Skeletal muscle tissue (tissue), 4 donors: ENCODE data around the gene FBRSL1. TPM values are rescaled to one million over a fixed set of nuclear protein-coding genes. Genes with fewer than 3 reads are reported as not detected.

Experiments used
- H3K27ac ChIP-seq: one replicate; pipeline ENCODE4 v1.7.0; 2013; ENCODE audit warnings: mild to moderate bottlenecking, low read depth, low read length, inconsistent platforms
- H3K27me3 ChIP-seq, 3 donors: one replicate each; pipeline ENCODE4 v1.7.0; 2013; ENCODE audit warnings: low read length in 3 of 3; ENCODE audit not compliant: control insufficient read depth in 3 of 3, insufficient read depth in 3 of 3
- H3K36me3 ChIP-seq, 3 donors: one replicate each; pipeline ENCODE4 v1.7.0; 2013; ENCODE audit warnings: low read length in 3 of 3; ENCODE audit not compliant: control insufficient read depth in 3 of 3, insufficient read depth in 3 of 3
- H3K4me1 ChIP-seq, 3 donors: one replicate each; pipeline ENCODE4 v1.7.0; 2013; ENCODE audit warnings: low read length in 3 of 3, mild to moderate bottlenecking in 3 of 3; ENCODE audit not compliant: control insufficient read depth in 3 of 3, insufficient read depth in 3 of 3
- H3K4me3 ChIP-seq, 3 donors: one replicate each; pipeline ENCODE4 v1.7.0; 2013; ENCODE audit warnings: low read length in 3 of 3
- H3K9ac ChIP-seq, 3 donors: one replicate each; pipeline ENCODE4 v1.7.0; 2013; ENCODE audit warnings: low read length in 3 of 3, mild to moderate bottlenecking in 3 of 3, moderate library complexity in 2 of 3, low read depth in 1 of 3
- H3K9me3 ChIP-seq, 3 donors: one replicate each; pipeline ENCODE4 v1.7.0; 2013; ENCODE audit warnings: low read length in 3 of 3; ENCODE audit not compliant: control insufficient read depth in 3 of 3
- total RNA-seq: library from RNA; depleted of rRNA; stranded (reverse); fragments of >200 nt; gene quantifications from one replicate; pipeline ENCODE4 v1.2.3, GENCODE V29; 2014
- donor health status: Osteomylitis.

The FBRSL1 gene
- total RNA-seq, 1 donor from 2014 or later: 6.8 TPM

DNA sequence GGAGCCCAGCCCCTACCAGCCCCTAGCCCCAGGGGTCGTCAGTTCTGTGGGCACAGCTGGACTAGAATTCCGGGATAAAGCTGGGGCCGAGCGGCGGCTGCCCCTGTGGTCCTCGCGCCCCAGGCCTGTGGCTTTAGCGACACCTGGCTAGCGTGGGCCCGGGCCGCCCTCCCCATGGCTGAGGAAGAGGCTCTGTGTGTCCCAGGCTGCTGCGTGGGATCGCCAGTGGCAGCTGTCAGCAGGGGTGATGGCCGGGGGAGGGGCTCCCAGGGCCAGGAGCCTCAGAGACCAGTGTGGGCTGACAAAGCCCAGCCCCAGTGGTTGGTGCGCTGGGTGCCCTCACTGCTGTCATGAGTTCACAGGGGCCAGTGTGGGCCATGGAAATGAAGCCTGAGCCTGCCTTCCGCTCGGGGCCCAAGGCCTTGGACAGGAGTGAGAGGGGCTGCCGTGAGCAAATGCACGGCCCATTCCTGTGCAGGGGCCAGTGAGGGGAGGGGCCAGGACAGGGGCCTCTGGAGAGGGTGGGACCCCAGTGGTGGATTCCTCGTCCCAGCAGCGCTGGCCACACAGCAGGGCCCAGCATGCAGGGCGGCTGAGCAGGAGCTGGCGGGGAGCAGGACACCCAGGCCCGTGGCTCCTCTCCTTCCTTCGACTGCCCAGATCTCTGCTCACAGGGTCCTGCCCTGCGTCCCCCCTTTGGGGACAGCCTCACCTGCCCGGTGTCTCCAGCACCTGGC is 11.4 kb downstream of the FBRSL1 start:
- peaks cover 57 to 91% (median 91%) of the 10 kb centered on the region in 3 donors for H3K4me1 ChIP-seq
- H3K36me3 ChIP-seq: no peaks in the 10 kb centered on the region
- H3K9me3 ChIP-seq: no peaks in the 10 kb centered on the region
- no peaks in the 10 kb centered on the region for H3K27me3 ChIP-seq
- H3K9ac ChIP-seq: peak overlapping the region in 2 of 3 donors; percentile 20 to 33
- H3K27ac ChIP-seq: no peak overlapping the region
- H3K4me3 ChIP-seq: no peak overlapping the region

DNA sequence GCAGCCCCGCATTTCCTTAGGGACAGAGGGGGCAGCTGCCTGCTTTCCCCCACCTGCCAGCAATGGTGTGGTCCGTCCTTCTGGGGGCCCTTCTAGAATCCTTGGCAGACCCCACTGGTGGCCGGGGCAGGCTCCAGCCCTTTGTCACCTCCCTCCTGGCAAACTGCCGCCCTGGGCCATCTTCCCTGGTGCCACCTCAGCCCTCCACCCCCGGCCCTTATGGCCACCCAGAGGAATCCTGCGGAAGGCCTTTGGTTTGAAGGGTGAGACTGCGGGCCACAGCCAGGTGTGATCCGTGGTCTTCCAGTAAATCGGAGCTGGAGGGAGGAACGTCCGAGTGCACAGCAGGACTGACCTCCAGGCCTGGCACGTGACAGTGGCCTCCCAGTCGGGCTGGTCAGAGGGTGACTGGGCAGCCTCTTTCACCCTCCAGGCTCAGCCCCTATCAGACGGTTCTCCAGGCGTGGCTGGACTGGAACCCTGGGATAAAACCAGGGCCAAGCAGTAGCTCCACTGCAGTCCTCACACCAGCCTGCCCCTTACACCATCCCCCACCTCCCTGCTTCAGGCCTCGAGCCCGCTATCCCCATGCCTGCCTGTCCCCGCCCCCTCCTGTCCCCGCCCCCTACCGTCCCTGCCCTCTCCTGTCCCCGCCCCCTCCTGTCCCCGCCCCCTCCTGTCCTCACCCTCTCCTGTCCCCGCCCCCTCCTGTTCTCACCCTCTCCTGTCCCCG is 12.4 kb downstream of the FBRSL1 start:
- Histone ChIP-seq H3K27ac (no peak overlapping the region), H3K27me3 (no peaks in the 10 kb centered on the region), H3K36me3 (no peaks in the 10 kb centered on the region), H3K9me3 (no peaks in the 10 kb centered on the region), H3K4me3 (no peak overlapping the region), H3K4me1 (peaks cover 59 to 93% (median 91%) of the 10 kb centered on the region in 3 donors), H3K9ac (no peak overlapping the region)

DNA sequence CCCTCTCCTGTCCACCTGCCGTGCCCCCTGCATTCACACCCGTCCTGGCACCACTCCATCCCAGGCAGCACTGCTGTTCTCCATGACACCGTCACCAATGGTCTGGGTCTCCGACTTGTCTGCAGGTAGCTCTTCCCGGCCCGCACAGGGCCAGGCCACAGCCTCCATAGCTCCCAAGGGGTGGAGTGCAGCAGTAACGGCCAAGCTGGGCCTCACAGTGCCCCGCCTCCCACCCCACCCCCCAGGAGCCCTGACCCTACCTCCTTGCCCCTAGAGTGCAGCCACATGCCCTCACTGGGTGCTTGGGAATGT is 12.9 kb downstream of the FBRSL1 start:
- H3K27ac ChIP-seq: no peak overlapping the region
- H3K36me3 ChIP-seq: no peaks in the 10 kb centered on the region
- peak overlapping the region in 1 of 3 donors; percentile 62 for H3K9ac ChIP-seq
- H3K4me3 ChIP-seq: no peak overlapping the region
- no peaks in the 10 kb centered on the region for H3K27me3 ChIP-seq
- H3K9me3 ChIP-seq: no peaks in the 10 kb centered on the region
- peaks cover 61 to 92% (median 89%) of the 10 kb centered on the region in 3 donors for H3K4me1 ChIP-seq

DNA sequence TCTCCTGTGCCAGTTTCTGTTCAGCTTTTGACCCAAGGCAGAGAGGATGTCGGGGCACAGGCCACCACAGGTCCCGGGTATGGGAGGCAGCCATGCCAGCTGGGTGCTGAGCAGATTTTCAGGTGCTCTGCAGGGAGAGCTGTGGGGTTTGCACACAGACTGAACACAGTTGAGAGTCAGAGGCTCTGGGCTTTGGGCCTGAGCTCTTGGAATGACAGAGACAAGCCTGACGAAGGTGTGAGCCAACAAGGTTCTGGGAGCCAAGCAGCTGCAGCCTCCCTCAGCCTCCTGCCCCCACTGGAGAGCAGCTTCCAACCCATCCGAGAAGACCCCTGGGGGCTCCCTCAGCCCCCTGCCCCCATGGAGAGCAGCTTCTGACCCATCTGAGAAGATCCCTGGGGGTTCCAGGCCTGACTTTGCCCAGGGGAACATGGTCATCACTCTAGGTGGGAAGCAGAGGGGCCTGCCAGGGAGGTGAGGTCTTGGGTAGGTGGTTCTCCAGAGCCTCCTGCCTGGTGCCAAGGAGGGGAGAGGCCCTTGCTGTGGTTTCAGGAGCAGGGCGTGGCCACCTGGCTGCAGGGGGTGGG is 13.8 kb downstream of the FBRSL1 start:
- Histone ChIP-seq H3K4me1 (peaks cover 59 to 86% (median 81%) of the 10 kb centered on the region in 3 donors), H3K36me3 (peaks cover 0 to 6% (median 6%) of the 10 kb centered on the region in 3 donors), H3K27ac (no peak overlapping the region), H3K4me3 (no peak overlapping the region), H3K9me3 (no peaks in the 10 kb centered on the region), H3K9ac (peak overlapping the region in 2 of 3 donors; percentile 20 to 62), H3K27me3 (no peaks in the 10 kb centered on the region)

DNA sequence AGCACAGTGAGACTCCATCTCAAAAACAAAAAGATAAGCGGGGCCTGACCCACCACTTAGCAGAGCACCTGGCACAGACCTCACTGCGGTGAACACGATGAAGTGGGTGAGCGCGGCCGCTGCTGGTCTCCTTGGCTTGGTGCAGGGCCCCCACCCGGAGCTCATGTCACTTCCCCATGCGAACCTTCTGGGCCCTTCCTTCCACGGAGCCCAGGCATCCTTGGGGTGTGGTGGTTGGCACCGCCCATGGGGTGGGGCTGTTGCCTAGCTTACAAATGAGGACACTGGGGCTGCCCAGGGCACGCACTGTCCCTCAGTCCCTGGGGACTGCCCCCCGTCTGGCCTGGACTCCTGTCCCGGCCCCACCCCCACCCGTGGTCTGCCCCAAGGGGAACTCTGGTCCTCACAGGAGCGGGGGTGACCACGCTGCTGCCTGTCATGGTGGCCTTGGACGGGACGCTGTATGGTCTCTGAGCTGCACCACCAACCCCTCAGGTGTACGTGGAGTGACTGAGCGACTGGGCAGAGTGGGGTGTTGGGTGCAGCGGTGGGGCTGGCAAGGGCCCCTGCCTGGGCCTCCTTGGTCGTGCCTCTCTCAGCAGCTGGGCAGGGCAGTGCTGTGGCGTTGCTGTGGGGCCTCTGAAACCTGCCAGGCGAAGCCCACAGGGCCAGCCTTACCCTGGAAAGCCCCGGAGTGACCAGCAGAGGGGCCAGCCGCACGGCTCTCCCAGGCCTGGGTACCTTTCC is 15.3 kb downstream of the FBRSL1 start:
- Histone ChIP-seq H3K4me1 (peaks cover 57 to 73% (median 70%) of the 10 kb centered on the region in 3 donors), H3K4me3 (no peak overlapping the region), H3K36me3 (peaks cover 0 to 9% (median 8%) of the 10 kb centered on the region in 3 donors), H3K9ac (peak overlapping the region; percentile 3 to 82 (median 42)), H3K27me3 (no peaks in the 10 kb centered on the region), H3K9me3 (no peaks in the 10 kb centered on the region), H3K27ac (peak overlapping the region; percentile 81)

DNA sequence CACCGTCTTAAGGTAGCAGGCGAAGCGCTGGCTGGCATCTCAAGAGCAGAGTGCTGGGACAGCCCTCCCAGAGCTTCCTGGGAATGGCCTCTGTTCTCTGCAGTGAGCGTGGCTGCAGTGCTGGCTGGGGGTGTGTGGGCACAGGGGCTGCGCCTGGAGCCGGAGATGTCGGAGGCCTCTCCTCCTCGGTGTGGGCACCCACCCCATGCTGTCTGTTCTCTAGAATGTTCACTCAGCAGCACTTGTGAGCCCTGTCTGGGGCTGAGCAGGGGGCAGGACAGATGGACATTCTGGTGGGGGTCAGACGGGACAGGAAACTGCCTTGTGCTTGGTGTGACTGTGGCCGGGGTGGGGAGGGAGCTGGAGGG is 15.9 kb downstream of the FBRSL1 start:
- H3K27me3 ChIP-seq: no peaks in the 10 kb centered on the region
- H3K9me3 ChIP-seq: no peaks in the 10 kb centered on the region
- H3K4me3 ChIP-seq: no peak overlapping the region
- H3K36me3 ChIP-seq: peaks cover 0 to 9% (median 8%) of the 10 kb centered on the region in 3 donors
- H3K27ac ChIP-seq: peak overlapping the region; percentile 81
- H3K9ac ChIP-seq: peak overlapping the region; percentile 3 to 82 (median 42)
- peaks cover 51 to 67% (median 64%) of the 10 kb centered on the region in 3 donors for H3K4me1 ChIP-seq

- Histone ChIP-seq H3K27me3 (no peaks in the 10 kb centered on the region), H3K27ac (peak overlapping the region; percentile 81), H3K9me3 (no peaks in the 10 kb centered on the region), H3K4me3 (peak overlapping the region; percentile 56 to 71 (median 59)), H3K9ac (peak overlapping the region; percentile 57 to 82 (median 81)), H3K36me3 (peaks cover 0 to 9% (median 8%) of the 10 kb centered on the region in 3 donors), H3K4me1 (peaks cover 46 to 60% (median 57%) of the 10 kb centered on the region in 3 donors)
Measured at GRCh38 chr12:132506328-132507160, 16.6 kb downstream of the FBRSL1 start.

GRCh38 chr12:132507161-132507538 is 17.2 kb downstream of the FBRSL1 start:
- peaks cover 44 to 56% (median 53%) of the 10 kb centered on the region in 3 donors for H3K4me1 ChIP-seq
- peak overlapping the region; percentile 56 to 71 (median 59) for H3K4me3 ChIP-seq
- peak overlapping the region; percentile 81 for H3K27ac ChIP-seq
- H3K36me3 ChIP-seq: peaks cover 2 to 9% (median 8%) of the 10 kb centered on the region in 3 donors
- H3K9me3 ChIP-seq: no peaks in the 10 kb centered on the region
- H3K9ac ChIP-seq: peak overlapping the region; percentile 57 to 82 (median 81)
- no peaks in the 10 kb centered on the region for H3K27me3 ChIP-seq
